ENCODE measurements around the gene HIRIP3.

The HIRIP3 gene

DNA sequence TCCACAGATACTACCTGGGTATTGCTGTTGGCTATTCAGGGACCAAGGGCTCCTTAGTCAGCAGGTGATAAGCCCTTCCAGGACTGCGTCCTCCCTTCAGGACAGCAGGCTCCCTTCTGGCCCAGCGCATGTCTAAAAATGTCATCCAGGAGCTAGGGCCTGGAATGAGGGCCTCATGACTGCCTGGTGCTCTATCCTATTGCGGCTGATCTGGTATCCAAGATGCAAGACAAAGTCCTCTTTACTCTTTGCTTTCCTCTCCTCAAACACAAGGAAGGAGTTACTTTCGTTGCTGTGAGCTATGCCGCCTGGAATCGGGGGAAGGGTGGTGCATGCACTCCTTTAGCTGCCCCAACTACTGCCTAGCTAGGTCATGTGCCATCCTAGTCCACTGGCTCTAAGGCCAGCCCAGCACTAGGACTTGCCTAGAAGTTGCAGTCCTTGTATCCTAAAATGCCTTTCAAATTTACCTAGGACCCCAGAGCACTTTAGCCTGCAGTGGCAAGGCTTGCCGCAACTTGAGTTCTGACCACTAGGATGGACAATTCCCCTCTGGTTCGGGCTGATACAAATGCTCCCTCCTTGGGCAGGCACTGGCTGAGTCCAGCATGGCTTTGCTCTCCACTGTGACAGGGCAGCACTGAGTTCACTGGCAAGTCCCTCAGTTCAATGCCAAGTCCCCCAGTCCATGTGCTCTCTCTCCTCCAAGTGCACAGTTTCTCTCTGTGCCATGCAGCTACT lies 43.6 kb downstream of the HIRIP3 start:
- no peak for DNase-seq

DNA sequence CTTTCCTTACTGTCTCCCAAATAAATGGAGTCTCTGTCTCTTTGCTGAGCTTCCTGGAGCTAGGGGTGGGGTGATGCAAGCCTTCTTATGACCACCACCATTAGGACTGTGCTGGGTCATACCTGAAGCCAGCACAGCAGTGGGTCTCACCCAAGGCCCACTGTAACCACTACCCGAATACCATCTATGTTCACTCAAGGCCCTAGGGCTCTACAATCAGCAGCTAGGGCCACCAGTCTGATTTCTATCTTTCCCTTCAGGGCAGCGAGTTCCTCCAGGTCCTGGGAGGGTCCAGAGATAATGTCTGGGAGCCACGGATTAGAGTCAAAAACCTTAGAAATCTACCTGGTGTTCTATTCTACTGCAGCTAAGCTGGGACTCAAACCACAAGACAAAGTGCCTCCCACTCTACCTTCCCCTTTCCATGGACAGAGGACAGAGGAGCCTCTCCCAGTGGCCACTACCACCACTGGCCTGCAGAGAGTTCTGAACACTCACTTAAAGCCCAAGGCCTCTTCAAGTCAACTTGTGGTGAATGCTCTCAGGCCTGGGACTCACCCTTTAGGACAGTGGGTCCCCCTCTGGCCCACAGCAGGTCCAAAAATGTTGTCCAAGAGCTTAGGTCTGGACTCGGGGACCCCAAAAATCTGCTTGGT lies 44.5 kb downstream of the HIRIP3 start:
- DNase-seq: no peak

DNA sequence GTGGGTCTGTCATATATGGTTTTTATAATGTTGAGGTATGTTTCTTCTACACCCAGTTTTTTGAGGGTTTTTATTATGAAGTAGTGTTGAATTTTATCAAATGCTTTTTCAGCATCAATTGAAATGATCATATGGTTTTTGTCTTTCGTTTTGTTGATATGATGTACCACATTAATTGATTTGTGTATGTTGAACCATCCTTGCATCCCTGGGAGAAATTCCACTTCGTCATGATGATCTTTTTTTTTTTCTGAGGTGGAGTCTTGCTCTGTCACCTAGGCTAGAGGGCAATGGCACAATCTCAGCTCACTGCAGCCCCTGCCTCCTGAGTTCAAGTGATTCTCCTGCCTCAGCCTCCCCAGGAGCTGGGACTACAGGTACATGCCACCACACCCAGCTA lies 47.5 kb downstream of the HIRIP3 start:
- no peak for DNase-seq

- DNase-seq: peak; percentile 29
Measured at GRCh38 chr16:29943846-29944799, 51.3 kb downstream of the HIRIP3 start.
